Activated CD8-positive, alpha-beta T cell treated with anti-CD3 and anti-CD28 coated beads for 36 hours (primary cell): ENCODE results near the gene GREB1. TPM values are rescaled to one million over a fixed set of nuclear protein-coding genes. Genes with fewer than 3 reads are reported as not detected.
A peak's percentile ranks its signal among the peaks of the same experiment; 100 is the strongest.

Experiments used
- ATAC-seq: fragments of 200-7000 bp; cut with Tn5 transposase; one replicate; pipeline ENCODE4 v1.10.0; 2021; ENCODE audit warnings: mild to moderate bottlenecking, moderate library complexity
- CTCF ChIA-PET: fragments of 350-600 bp; sonication (Branson Sonifier 250); formaldehyde crosslinking; loops from one replicate; lab custom pipeline; 2021; ENCODE audit warnings: antibody characterized with exemption; lab: Charles Lee
- POLR2A ChIA-PET: fragments of 350-600 bp; sonication (Branson Sonifier 250); formaldehyde crosslinking; loops from one replicate; lab custom pipeline; 2021; ENCODE audit warnings: antibody characterized with exemption; lab: Charles Lee
- DNase-seq: peaks from one replicate; pipeline ENCODE4 v3.0.0-alpha.2; 2020
- H3K27ac Mint-ChIP-seq: one replicate; pipeline ENCODE4 v1.8.0; 2021; ENCODE audit warnings: mild to moderate bottlenecking, mixed read lengths
- H3K27me3 Mint-ChIP-seq: one replicate; pipeline ENCODE4 v1.8.0; 2021; ENCODE audit warnings: mixed read lengths
- H3K36me3 Mint-ChIP-seq: one replicate; pipeline ENCODE4 v1.8.0; 2021; ENCODE audit warnings: low read depth, mixed read lengths
- H3K4me1 Mint-ChIP-seq: one replicate; pipeline ENCODE4 v1.8.0; 2021; ENCODE audit warnings: low read depth, mixed read lengths
- H3K4me3 Mint-ChIP-seq: one replicate; pipeline ENCODE4 v1.8.0; 2021; ENCODE audit warnings: mild to moderate bottlenecking, moderate library complexity, mixed read lengths
- H3K9me3 Mint-ChIP-seq: one replicate; pipeline ENCODE4 v1.8.0; 2021; ENCODE audit warnings: mixed read lengths
- intact Hi-C: fragments of 100-400 bp; cut with micrococcal nuclease; formaldehyde crosslinking; loops from one replicate; pipeline ENCODE4 v1.10.0; 2022
- total RNA-seq, 2 experiments: library from RNA; stranded (reverse); gene quantifications; one replicate each; pipeline ENCODE4 v1.2.3, GENCODE V29; 2021
- TF ChIP-seq, protein P1 (sequence below): fragments of 200-600 bp; IDR thresholded peaks from one replicate; pipeline ENCODE4 v1.8.0; 2022; ENCODE audit warnings: antibody characterized with exemption, mild to moderate bottlenecking

GREB1 gene
- total RNA-seq, 2 experiments from 2014 or later: 1.5 TPM

DNA sequence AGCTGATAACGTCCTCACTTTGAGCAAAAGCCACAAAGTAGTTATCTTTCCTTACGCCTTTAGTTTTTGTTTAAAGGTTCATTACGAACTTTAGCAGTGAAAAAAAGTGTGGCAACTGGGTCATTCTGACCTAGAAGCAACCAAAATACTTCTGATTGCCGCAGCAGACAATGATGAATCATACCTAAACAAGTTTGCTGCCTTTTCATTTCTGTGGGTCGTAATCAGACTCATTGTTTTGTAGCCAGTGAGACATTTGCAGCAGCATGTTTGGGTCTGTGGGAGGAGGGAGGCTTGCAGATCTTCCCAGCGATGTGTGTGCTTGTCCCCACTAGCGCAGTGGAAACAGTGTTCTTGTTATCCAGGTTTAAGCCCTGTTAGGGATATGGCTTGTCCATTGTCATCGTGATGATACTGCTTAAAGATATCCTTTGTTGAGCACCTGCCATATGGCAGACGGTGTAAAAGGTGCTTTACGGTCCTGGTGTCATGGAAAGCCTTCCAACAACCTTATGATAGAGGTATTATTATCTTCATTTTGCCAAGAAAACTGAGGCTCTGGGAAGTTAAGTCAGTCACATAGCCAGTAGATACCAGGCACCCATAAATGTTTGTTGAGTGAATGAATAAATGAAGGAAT, 1.3 kb upstream of the GREB1 start:
- no peak overlapping the region for H3K27ac Mint-ChIP-seq
- no peak for ATAC-seq
- no peaks in the 10 kb centered on the region for H3K9me3 Mint-ChIP-seq
- H3K4me1 Mint-ChIP-seq: no peaks in the 10 kb centered on the region
- DNase-seq: no peak
- ChIA-PET CTCF (interaction anchor here (1.2 to 1.3 kb wide), 2 partner anchors 33 to 253 kb away, joined by 3 read pairs; no protein-coding TSS in a partner anchor), POLR2A (no interaction called here)
- no peaks in the 10 kb centered on the region for H3K36me3 Mint-ChIP-seq
- TF ChIP-seq, protein P1, sequence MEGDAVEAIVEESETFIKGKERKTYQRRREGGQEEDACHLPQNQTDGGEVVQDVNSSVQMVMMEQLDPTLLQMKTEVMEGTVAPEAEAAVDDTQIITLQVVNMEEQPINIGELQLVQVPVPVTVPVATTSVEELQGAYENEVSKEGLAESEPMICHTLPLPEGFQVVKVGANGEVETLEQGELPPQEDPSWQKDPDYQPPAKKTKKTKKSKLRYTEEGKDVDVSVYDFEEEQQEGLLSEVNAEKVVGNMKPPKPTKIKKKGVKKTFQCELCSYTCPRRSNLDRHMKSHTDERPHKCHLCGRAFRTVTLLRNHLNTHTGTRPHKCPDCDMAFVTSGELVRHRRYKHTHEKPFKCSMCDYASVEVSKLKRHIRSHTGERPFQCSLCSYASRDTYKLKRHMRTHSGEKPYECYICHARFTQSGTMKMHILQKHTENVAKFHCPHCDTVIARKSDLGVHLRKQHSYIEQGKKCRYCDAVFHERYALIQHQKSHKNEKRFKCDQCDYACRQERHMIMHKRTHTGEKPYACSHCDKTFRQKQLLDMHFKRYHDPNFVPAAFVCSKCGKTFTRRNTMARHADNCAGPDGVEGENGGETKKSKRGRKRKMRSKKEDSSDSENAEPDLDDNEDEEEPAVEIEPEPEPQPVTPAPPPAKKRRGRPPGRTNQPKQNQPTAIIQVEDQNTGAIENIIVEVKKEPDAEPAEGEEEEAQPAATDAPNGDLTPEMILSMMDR: no peak
- intact Hi-C loops: no loop called here
- H3K27me3 Mint-ChIP-seq: peaks cover 37% of the 10 kb centered on the region
- no peak overlapping the region for H3K4me3 Mint-ChIP-seq

DNA sequence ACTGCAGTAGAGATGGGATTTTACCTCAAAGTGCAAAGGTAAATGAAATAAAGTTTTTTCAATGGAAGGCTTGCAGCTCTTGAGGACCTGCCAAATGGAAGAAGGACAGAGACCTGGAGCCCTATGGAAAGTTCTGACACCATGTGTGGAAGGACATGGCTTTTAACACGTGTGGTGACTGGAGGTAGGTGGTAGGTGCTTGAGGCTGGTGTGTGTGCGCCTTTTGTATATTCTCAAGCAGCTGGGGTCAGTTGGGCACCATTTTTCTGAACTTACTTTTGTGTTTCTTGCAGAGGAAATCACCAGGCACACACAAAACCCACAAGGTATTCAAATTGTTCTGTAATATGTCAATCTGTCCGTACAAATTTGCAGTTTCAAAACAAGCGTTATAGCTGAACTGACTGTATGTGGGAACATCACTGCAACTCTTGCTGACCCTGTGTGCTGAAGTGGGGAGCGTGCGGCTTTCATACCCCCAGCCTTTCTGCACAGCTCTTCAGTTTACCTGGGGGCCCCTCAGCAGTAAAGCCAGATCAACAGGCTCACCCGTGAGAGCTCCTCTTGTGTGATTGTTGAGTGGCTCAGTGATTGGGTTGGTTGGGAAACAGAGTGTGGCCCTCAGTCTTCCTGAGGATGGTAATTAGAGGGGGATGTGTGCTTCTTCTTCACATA, 363 bp downstream of the GREB1 start:
- POLR2A ChIA-PET: no interaction called here
- TF ChIP-seq, protein P1: no peak
- Mint-ChIP-seq H3K4me3 (no peak overlapping the region), H3K9me3 (no peaks in the 10 kb centered on the region), H3K27me3 (peaks cover 27% of the 10 kb centered on the region), H3K4me1 (no peaks in the 10 kb centered on the region), H3K36me3 (no peaks in the 10 kb centered on the region), H3K27ac (no peak overlapping the region)
- intact Hi-C loops: no loop called here
- CTCF ChIA-PET: interaction anchor here (0.9 to 1.7 kb wide), 7 partner anchors 9 to 252 kb away, joined by 3 to 7 read pairs (median 3); no protein-coding TSS in a partner anchor
- ATAC-seq (no peak), DNase-seq (no peak)

DNA sequence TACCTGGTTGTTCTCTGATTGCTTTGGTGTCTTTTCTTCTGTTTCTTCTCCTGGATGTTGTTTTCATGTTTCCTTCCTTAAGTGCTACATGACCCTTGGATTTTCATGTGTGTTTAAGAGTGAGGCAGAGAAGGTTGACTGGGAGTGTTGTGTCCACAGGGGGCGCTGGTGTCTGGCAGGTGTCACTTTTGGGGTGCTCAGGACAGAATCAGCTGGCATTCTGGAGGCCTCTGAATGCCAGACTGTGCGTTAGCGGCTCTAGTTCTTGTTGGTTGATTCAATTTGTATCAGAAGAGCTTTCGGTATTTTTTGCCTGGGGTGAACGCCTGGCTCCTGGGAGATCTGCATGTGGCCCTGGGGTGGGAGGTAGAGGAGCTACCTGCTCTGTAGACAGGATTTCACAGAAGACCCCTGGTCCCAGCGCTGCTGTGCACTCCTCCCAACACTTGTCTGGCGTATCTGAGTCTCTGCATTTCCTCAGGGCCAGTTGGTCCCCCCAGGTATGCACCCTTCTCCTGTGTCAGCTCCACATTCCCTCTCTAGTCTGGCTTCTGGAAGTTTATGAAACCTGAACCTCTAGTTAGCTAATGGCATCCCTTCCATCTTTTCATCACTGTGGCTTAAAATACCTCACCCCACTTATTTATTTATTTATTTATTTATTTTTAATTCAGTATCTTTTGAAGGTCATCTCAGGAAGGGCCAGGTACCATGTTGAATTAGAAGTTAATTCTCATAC, 1.1 kb downstream of the GREB1 start:
- TF ChIP-seq, protein P1: peak; percentile 24
- ChIA-PET POLR2A (no interaction called here), CTCF (interaction anchor here (0.9 to 1.7 kb wide), 5 partner anchors 8 to 68 kb away, joined by 3 to 7 read pairs (median 3); no protein-coding TSS in a partner anchor)
- Mint-ChIP-seq H3K9me3 (no peaks in the 10 kb centered on the region), H3K27me3 (peaks cover 25% of the 10 kb centered on the region), H3K4me3 (no peak overlapping the region), H3K36me3 (no peaks in the 10 kb centered on the region), H3K4me1 (no peaks in the 10 kb centered on the region), H3K27ac (no peak overlapping the region)
- peak; percentile 14 for DNase-seq
- no peak for ATAC-seq
- intact Hi-C loops: no loop called here

DNA sequence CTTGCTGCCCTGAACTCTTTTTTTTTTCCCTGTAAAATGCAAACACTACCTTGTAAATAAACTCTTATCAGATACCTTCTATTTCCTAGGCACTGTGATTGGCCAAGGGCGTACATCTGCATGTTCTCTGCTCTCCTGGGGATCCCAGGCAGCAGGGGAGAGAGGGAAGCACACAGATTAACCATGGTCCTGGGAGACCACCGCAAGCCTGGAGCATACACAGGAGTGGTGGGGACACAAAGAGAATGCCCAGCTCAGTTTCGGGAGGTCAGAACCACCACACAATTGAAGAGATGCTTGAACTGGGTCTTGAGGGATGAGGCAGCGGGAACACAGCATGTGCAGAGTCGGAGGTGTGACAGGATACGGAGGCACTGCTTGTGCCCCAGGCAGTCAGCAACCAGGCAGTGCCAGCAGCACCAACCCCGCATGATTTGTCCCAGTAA, 2.1 kb downstream of the GREB1 start:
- CTCF ChIA-PET: no interaction called here
- DNase-seq (no peak), ATAC-seq (no peak)
- POLR2A ChIA-PET: no interaction called here
- intact Hi-C loops: no loop called here
- Mint-ChIP-seq H3K36me3 (no peaks in the 10 kb centered on the region), H3K27me3 (peaks cover 31% of the 10 kb centered on the region), H3K4me1 (no peaks in the 10 kb centered on the region), H3K9me3 (no peaks in the 10 kb centered on the region), H3K27ac (no peak overlapping the region), H3K4me3 (no peak overlapping the region)
- TF ChIP-seq, protein P1: no peak
